NCI-H82 treated with DMSO at 0.1 percent for 48 hours (cell line): ENCODE results near the gene ALG14.
A peak's percentile ranks its signal among the peaks of the same experiment; 100 is the strongest.
"Not testable (repeated sequence)": the region's sequence is repeated elsewhere in the genome, so short reads cannot be mapped to it uniquely, and the experiment has no call there.

Source experiments
- DNase-seq: peaks from one replicate; lab custom pipeline; 2025; ENCODE audit not compliant: unreplicated experiment; lab: John Stamatoyannopoulos, UW

The ALG14 gene

GRCh38 chr1:95013950-95014574, 58.7 kb downstream of the ALG14 start:
- DNase-seq: no peak

GRCh38 chr1:95012389-95012788, 60.4 kb downstream of the ALG14 start:
- DNase-seq: no peak

- DNase-seq: no peak
Observed at GRCh38 chr1:95010158-95010557, 62.6 kb downstream of the ALG14 start.

- no peak for DNase-seq
Observed at GRCh38 chr1:95007687-95008086, 65.1 kb downstream of the ALG14 start.

GRCh38 chr1:95006681-95007080, 66.1 kb downstream of the ALG14 start:
- peak; percentile 65 for DNase-seq

GRCh38 chr1:95005584-95005983, 67.2 kb downstream of the ALG14 start:
- DNase-seq: no peak

- DNase-seq: no peak
Observed at GRCh38 chr1:95004013-95004412, 68.7 kb downstream of the ALG14 start.

- DNase-seq: no peak
Observed at GRCh38 chr1:95003433-95003738, 69.4 kb downstream of the ALG14 start.

- no peak for DNase-seq
Observed at GRCh38 chr1:95002540-95003432, 70.0 kb downstream of the ALG14 start.

- DNase-seq: no peak
Observed at GRCh38 chr1:95002164-95002539, 70.6 kb downstream of the ALG14 start.

GRCh38 chr1:94999456-95000131, 73.2 kb downstream of the ALG14 start:
- DNase-seq: no peak

- DNase-seq: no peak
Observed at GRCh38 chr1:94998748-94999147, 74.0 kb downstream of the ALG14 start.

GRCh38 chr1:94998114-94998513, 74.6 kb downstream of the ALG14 start:
- no peak for DNase-seq

- DNase-seq: not testable (repeated sequence)
Observed at GRCh38 chr1:94995536-94995935, 77.2 kb downstream of the ALG14 start.

GRCh38 chr1:94994805-94995204, 77.9 kb downstream of the ALG14 start:
- no peak for DNase-seq

- DNase-seq: no peak
Observed at GRCh38 chr1:94993931-94994645, 78.7 kb downstream of the ALG14 start.

- no peak for DNase-seq
Observed at GRCh38 chr1:94992863-94993563, 79.7 kb downstream of the ALG14 start.

- DNase-seq: no peak
Observed at GRCh38 chr1:94992161-94992560, 80.6 kb downstream of the ALG14 start.

- DNase-seq: no peak
Observed at GRCh38 chr1:94989911-94990473, 82.8 kb downstream of the ALG14 start.

- DNase-seq: no peak
Observed at GRCh38 chr1:94989398-94989797, 83.4 kb downstream of the ALG14 start.

- DNase-seq: no peak
Observed at GRCh38 chr1:94988356-94988755, 84.4 kb downstream of the ALG14 start.
